ENCODE results near the gene DDIT3. TPM values are rescaled to one million over a fixed set of nuclear protein-coding genes. Genes with fewer than 3 reads are reported as not detected.

Gene DDIT3
- total and polyA plus RNA-seq, 2 donors (not counting 1 experiment from before 2014, with no cell fraction given): 35.6 to 159 TPM

DNA sequence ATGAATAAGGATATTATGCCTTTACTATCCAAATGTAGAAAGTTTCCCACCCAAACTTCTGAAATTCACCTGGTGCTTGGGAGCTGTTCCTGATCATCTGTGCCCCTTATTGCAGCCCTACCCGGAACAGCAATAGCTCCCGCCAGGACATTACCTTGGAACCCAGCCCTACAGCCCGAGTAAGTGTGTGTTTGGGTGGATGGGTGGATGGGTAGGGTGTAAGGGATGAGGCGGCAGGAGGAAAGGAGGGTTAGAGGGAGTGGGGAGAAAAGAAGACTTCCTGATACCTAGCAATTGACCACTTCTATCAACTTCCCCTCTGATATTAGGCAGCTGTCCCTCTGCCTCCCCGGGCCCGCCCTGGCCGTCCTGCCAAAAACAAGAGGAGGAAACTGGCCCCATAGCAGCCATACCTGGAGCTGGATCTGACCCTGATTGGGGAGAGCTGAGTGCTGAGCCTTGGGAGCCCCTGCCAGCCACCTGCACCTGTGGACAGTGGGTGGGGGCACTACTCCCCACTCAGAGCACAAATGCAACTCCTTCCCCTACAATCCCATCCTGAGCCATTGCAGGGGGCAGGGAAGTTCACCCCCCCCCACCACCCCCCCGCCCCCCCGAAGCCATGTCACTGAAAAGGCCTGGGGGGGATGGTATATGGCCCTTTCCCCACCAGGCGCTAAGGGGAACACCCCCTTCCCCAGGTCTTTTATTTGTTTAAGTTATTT lies 8.7 kb upstream of the DDIT3 start:
- no peak for ATAC-seq (ENCODE audit: low read depth)
- intact Hi-C loops (cut with micrococcal nuclease): loop anchor here (10.0 kb wide), 1 partner anchor 894 kb away; the partner anchor contains the start of gene BAZ2A
- POLR2A ChIA-PET: no interaction called here

More for the DNA sequence above, 8.7 kb upstream of the DDIT3 start:
- TF ChIP-seq EZH2 (IDR thresholded peaks at IDR 0.05; ENCODE audit: borderline replicate concordance, insufficient read depth, low read depth, low read length, poor library complexity, severe bottlenecking) (no peak), CTCF (IDR thresholded peaks at IDR 0.05) (no peak)
- Histone ChIP-seq H3K4me2 (replicated peaks; ENCODE audit: low read depth, low read length, poor library complexity, severe bottlenecking) (no peak overlapping the region), H3K4me3 (ENCODE audit: control extremely low read depth in 1 of 5, extremely low read depth in 1 of 5, insufficient read depth in 1 of 5, low read depth in 2 of 5, low read length in 4 of 5) (no peak overlapping the region), H3K27ac (ENCODE audit: low read length in 2 of 2) (no peak overlapping the region), H2AFZ (ENCODE audit: insufficient read depth, low read depth, low read length, poor library complexity, severe bottlenecking) (no peak overlapping the region), H3K79me2 (ENCODE audit: control insufficient read depth, insufficient read depth, low read length) (peaks cover 4% of the 10 kb centered on the region), H3K36me3 (replicated peaks in 1 of 2; ENCODE audit: control extremely low read depth in 1 of 2, control insufficient read depth in 1 of 2, extremely low read depth in 1 of 2, insufficient read depth in 2 of 2, low read length in 1 of 2) (peaks cover 16 to 80% of the 10 kb centered on the region in 2 experiments), H3K9ac (ENCODE audit: low read length) (no peak overlapping the region), H3K4me1 (ENCODE audit: control insufficient read depth in 2 of 2, insufficient read depth in 2 of 2, low read length in 2 of 2) (peaks cover 4 to 5% of the 10 kb centered on the region in 2 donors), H4K20me1 (ENCODE audit: control insufficient read depth, insufficient read depth, low read length, poor library complexity, severe bottlenecking) (peaks cover 17% of the 10 kb centered on the region), H3K27me3 (replicated peaks in 1 of 4; ENCODE audit: control extremely low read depth in 1 of 4, control insufficient read depth in 3 of 4, insufficient read depth in 4 of 4, low read length in 3 of 4) (no peaks in the 10 kb centered on the region), H3K9me3 (ENCODE audit: control extremely low read depth in 1 of 3, control insufficient read depth in 2 of 3, insufficient read depth in 1 of 3, low read length in 2 of 3) (no peaks in the 10 kb centered on the region)
- WGBS (ENCODE audit: insufficient coverage): 97% methylated on average over 5 of the region's 10 CpGs
- H3K4me1 Mint-ChIP-seq: peaks cover 14% of the 10 kb centered on the region
- no peak overlapping the region for H3K4me3 Mint-ChIP-seq
- no peak for DNase-seq
- H3K9me3 Mint-ChIP-seq (ENCODE audit: insufficient read depth): no peaks in the 10 kb centered on the region
- H3K27me3 Mint-ChIP-seq: no peaks in the 10 kb centered on the region
- CTCF ChIA-PET: no interaction called here
- no peak overlapping the region for H3K27ac Mint-ChIP-seq

All from B cell (primary cell).